GM20000 (cell line): Measurements from ENCODE around the gene UTP25.

ENCODE experiments used
- DNase-seq: peaks from one replicate; pipeline ENCODE4 v3.0.0; 2012; ENCODE audit warnings: low spot score
- TF ChIP-seq, protein P1 (sequence below): IDR thresholded peaks from 2 replicates; pipeline ENCODE4 v1.5.1; 2012; ENCODE audit warnings: mild to moderate bottlenecking, control low read depth; ENCODE audit errors: extremely low read depth, missing control alignments

UTP25 gene

DNA sequence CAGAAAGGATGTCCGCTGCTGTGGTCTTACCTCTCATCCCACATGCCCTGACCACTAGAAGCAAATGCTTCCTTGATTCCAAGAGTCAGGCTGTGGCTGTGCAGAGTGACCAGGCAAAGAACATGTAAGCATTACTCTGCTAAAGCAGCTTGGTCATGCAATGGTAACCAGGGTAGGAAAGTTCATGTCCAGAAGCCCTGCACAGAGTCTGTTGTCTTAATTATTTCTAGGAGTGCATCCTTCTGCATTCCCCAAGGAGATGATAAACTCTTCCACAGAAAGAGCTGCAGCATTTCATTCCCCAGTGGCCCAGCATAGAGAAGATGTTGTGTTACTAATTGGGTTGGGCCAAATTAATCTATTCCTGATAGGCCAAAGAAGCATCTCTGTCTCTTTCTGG, 10.1 kb upstream of the UTP25 start:
- TF ChIP-seq, protein P1, sequence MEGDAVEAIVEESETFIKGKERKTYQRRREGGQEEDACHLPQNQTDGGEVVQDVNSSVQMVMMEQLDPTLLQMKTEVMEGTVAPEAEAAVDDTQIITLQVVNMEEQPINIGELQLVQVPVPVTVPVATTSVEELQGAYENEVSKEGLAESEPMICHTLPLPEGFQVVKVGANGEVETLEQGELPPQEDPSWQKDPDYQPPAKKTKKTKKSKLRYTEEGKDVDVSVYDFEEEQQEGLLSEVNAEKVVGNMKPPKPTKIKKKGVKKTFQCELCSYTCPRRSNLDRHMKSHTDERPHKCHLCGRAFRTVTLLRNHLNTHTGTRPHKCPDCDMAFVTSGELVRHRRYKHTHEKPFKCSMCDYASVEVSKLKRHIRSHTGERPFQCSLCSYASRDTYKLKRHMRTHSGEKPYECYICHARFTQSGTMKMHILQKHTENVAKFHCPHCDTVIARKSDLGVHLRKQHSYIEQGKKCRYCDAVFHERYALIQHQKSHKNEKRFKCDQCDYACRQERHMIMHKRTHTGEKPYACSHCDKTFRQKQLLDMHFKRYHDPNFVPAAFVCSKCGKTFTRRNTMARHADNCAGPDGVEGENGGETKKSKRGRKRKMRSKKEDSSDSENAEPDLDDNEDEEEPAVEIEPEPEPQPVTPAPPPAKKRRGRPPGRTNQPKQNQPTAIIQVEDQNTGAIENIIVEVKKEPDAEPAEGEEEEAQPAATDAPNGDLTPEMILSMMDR, result no peak
- DNase-seq, result no peak

DNA sequence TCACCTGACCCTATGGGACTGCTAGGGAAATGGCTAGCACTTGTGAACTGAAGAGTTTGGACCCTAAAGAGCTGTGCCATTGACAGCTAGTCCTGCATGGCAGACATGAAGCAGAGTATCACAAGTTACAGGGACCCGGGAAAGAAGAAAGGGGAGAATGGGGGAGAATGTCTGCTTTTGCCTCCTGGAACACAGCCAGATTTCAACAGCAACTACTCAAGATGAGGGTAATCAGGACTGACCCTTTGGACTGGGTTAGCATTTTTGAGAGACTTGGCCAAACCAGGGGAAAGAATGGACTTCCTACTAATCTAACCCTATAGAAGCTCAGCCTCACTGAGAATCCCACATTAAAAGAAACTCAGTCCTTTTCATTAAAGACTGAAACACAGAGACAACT, 8.7 kb upstream of the UTP25 start:
- TF ChIP-seq, protein P1, result no peak
- no peak for DNase-seq

DNA sequence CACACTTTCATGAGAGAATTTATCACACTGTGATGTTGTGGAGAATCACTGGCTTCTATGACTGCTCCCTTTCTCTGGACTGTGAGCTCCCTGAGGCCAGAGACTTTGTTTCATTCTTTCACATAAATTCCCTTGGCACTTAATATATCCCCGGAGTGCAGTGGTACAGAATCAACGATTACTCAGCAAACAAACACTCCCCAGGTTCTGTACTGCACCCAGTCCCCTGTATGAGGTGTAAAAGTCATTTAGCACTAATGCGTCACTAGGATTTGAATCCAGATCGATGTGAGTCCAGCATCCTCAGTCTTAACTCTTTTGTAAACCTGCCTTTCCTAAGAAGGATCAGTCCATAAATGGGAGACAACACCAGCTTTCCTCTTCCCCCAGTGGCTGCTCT, 6.8 kb upstream of the UTP25 start:
- DNase-seq, result no peak
- TF ChIP-seq, protein P1, result no peak

DNA sequence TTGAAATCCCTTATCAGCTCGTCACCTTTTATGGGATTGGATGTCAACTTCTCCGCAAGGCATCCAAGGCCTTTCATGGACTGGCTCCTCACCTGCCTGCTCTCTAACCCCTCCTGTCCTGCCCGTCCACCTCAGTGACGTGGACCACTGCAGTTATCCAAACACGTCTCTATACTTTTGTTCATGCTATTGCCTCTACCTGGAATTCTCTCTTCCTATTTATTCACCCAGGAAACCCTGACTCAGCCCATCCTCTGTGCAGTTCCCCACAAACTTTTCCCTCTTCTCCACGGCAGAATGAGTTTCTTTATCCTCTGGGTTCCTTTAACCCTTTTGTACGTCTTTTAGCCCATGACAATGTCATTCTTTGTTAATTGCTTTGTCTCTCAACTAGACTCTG, 5.1 kb upstream of the UTP25 start:
- TF ChIP-seq, protein P1, result no peak
- no peak for DNase-seq

DNA sequence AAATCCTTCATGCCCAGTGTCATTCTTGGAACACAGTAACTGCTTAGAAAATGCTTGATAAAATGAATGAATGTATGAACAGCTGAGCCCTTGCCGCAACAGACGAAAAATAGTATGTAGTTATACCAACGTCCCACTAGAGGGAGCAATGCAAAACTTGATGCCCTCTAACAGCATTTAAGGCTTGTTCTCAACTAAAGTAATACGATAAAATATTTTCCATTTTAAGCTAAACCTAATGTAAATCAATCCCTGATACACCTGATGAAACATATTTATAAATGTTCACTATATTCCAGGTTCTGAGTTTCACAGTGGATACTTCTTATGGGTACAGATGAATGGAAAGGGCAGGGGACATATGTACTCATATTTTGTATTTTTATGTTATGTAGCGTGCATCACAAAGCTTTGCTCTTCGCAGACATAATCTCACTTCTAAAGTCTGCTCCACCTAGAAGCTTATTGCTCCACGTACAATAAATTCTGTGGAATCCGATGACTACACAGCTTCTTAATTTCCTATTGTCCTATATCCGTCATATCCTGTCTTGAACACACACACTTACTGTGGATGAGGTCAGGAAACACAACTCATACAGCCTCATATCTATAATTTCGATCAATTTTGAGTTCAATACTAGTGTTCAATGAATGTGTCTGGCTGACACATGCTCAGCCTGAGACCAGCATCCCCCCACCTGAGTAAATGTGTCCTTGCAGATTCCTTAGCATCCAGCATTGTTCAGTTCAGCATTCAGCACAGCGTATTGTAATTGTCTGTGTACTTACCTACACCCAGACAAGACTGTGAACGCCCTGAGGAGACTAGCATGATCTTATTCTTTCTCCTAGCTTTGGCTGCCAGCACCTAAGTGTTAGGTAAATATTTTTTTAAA, 4.4 kb upstream of the UTP25 start:
- peak; percentile 46 for DNase-seq
- TF ChIP-seq, protein P1, result peak; percentile 71

DNA sequence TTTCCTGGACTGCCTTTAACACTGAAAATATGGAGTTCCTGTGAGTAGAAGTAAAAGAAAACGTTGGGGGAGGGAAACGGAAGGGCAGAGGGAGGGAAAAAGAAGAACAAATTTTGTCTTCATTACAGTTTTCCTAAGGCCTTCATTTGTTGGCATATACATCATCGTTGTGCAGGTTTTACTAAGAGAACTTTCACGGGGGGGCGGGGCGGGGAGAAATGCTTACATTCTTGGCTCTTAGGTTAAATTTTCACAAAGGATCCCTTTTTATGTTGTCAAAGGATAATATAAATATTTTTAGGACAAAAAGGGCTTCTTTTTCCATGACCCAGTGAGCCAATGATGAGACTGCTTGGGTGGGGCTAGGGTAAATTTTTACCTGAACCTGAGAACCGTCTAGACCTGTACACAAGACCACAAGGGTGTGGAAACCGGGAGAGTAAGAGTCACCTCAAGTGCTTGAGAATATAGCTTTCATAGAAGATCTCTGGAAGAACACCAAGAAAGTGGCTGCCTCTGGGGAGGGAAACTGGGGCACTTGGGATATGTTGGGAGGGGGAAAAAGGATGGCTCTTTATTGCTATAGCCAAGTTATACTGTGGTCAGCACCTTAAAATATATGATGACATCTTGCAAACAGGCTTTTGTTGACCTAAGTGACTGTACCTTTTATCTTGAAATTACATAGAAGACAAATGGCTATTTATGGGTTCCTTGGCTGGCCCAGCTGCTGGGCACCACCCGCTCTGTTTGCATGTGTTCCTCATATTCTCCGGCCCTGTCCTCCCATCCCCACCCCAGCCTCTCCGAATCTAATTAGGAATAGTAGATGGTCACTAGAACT, 2.0 kb upstream of the UTP25 start:
- DNase-seq, result no peak
- TF ChIP-seq, protein P1, result no peak

DNA sequence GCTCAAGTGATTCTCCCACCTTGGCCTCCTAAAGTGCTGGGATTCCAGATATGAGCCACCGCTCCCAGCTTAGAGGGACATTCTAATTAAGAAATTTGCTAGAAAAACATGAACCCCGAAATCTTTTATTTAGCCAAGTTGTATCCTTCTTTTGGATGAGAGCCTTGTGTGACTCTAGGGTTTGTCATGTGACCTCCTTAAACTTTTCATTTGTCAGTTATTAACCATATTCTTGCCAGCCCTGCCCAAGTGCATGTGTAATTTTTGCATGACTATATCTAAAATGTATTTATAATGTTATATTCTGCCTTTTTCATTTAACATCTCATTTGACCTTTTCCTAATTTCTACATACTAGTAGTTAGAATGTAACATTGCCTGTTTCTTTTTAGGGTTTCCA, 1.9 kb downstream of the UTP25 start:
- DNase-seq, result no peak
- TF ChIP-seq, protein P1, result no peak
